Suppressor macrophage treated with lipopolysaccharide for 1 hour (primary cell): Measurements from ENCODE around the gene ARHGEF33.

ENCODE experiments used
- DNase-seq, 3 donors: peaks; one replicate each; pipeline ENCODE4 v3.0.0-alpha.2; 2020 to 2022

Gene ARHGEF33

GRCh38 chr2:39020383-39020782 is 130.7 kb downstream of the ARHGEF33 start:
- DNase-seq, result no peak

- no peak for DNase-seq
Measured at GRCh38 chr2:39022642-39023235, 133.1 kb downstream of the ARHGEF33 start.

- DNase-seq, result no peak
Measured at GRCh38 chr2:39023649-39024048, 134.0 kb downstream of the ARHGEF33 start.

DNA sequence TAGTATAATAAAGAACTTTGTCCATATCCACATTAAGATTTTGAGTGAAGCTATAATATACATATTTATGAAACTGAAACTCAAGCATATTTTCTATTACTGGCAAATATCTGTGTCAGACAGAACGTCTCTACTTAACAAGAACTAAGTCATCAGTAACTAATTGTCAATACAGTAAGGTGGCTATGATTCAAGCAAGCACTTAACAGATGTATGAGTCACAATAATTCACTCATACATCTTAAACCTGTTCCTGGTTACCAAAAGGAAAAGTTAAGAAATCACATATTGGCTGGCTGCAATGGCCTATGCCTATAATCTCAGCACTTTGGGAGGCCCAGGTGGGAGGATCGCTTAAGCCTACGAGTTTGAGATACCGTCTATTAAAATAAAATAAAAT is 135.2 kb downstream of the ARHGEF33 start:
- DNase-seq, result no peak
